Erythroblast (primary cell): Measurements from ENCODE around the gene INTS2.

ENCODE experiments used
- GATA1 ChIP-seq: IDR thresholded peaks from 2 replicates; pipeline ENCODE4 v1.6.1; 2011; ENCODE audit warnings: low read depth, mild to moderate bottlenecking, control low read depth, low read length, moderate library complexity
- POLR2A ChIP-seq: IDR thresholded peaks from 2 replicates; pipeline ENCODE4 v1.6.1; 2011; ENCODE audit warnings: mild to moderate bottlenecking, low read length

- TF ChIP-seq POLR2A (no peak), GATA1 (no peak)
Measured at GRCh38 chr17:61974115-61974514, 46.3 kb upstream of the INTS2 start.
